Mucosa of rectum (tissue), 2 donors: Measurements from ENCODE around the gene NCOA7.

Experiments used
- H3K27ac ChIP-seq, 2 donors: one replicate each; pipeline ENCODE4 v1.7.0; 2013; ENCODE audit warnings: inconsistent platforms in 2 of 2, low read depth in 2 of 2, low read length in 2 of 2
- H3K27me3 ChIP-seq, 2 donors: one replicate each; pipeline ENCODE4 v1.7.0; 2013; ENCODE audit warnings: low read length in 2 of 2; ENCODE audit not compliant: control insufficient read depth in 2 of 2, insufficient read depth in 2 of 2
- H3K36me3 ChIP-seq, 2 donors: one replicate each; pipeline ENCODE4 v1.7.0; 2013; ENCODE audit warnings: low read length in 2 of 2; ENCODE audit not compliant: control insufficient read depth in 2 of 2, insufficient read depth in 2 of 2
- H3K4me1 ChIP-seq, 2 donors: one replicate each; pipeline ENCODE4 v1.7.0; 2013; ENCODE audit warnings: low read length in 2 of 2, mild to moderate bottlenecking in 1 of 2; ENCODE audit not compliant: control insufficient read depth in 2 of 2, insufficient read depth in 2 of 2
- H3K4me3 ChIP-seq, 2 donors: one replicate each; pipeline ENCODE4 v1.7.0; 2013; ENCODE audit warnings: low read length in 2 of 2
- H3K9ac ChIP-seq, 2 donors: one replicate each; pipeline ENCODE4 v1.7.0; 2013; ENCODE audit warnings: low read length in 2 of 2, low read depth in 1 of 2, mild to moderate bottlenecking in 1 of 2
- H3K9me3 ChIP-seq, 2 donors: one replicate each; pipeline ENCODE4 v1.7.0; 2013; ENCODE audit warnings: low read length in 2 of 2; ENCODE audit not compliant: control insufficient read depth in 2 of 2
- donor health status: healthy.
- donor health status: Normal muscosa, but diverticular disease.

NCOA7 gene

GRCh38 chr6:125747589-125748405 lies 43.0 kb upstream of the NCOA7 start:
- H3K4me1 ChIP-seq, result peaks cover 16 to 17% of the 10 kb centered on the region in 2 donors

GRCh38 chr6:125748406-125749172 lies 42.2 kb upstream of the NCOA7 start:
- peaks cover 16 to 17% of the 10 kb centered on the region in 2 donors for H3K4me1 ChIP-seq
- no peaks in the 10 kb centered on the region for H3K36me3 ChIP-seq
- peak overlapping the region; percentile 75 to 86 for H3K4me3 ChIP-seq
- no peaks in the 10 kb centered on the region for H3K9me3 ChIP-seq
- H3K27me3 ChIP-seq, result peaks cover 57 to 72% of the 10 kb centered on the region in 2 donors
- peak overlapping the region; percentile 63 to 67 for H3K27ac ChIP-seq
- peak overlapping the region; percentile 27 to 66 for H3K9ac ChIP-seq

More at GRCh38 chr6:125747589-125748405, 43.0 kb upstream of the NCOA7 start:
- Histone ChIP-seq H3K4me3 (peak overlapping the region; percentile 75 to 86), H3K27ac (peak overlapping the region; percentile 63 to 67), H3K9ac (peak overlapping the region; percentile 44 to 66), H3K27me3 (peaks cover 55 to 65% of the 10 kb centered on the region in 2 donors), H3K36me3 (no peaks in the 10 kb centered on the region), H3K9me3 (no peaks in the 10 kb centered on the region)

- peak within 1 kb of the TSS; percentile 77 to 86 for H3K4me3 ChIP-seq
- H3K27me3 ChIP-seq, result peaks cover 55 to 74% of the 10 kb centered on the region in 2 donors
- peaks cover 16 to 17% of the 10 kb centered on the region in 2 donors for H3K4me1 ChIP-seq
- no peaks in the 10 kb centered on the region for H3K9me3 ChIP-seq
- H3K9ac ChIP-seq, result peak within 1 kb of the TSS; percentile 27 to 70
- H3K36me3 ChIP-seq, result no peaks in the 10 kb centered on the region
- H3K27ac ChIP-seq, result peak within 1 kb of the TSS; percentile 63 to 67
Measured at GRCh38 chr6:125749173-125749864, 41.4 kb upstream of the NCOA7 start, which contains the start of gene HEY2. Gene HEY2 (plus strand): TSS chr6:125749632. CDS start chr6:125749777, 145 bp downstream.

GRCh38 chr6:125749865-125750691 lies 40.7 kb upstream of the NCOA7 start:
- Histone ChIP-seq H3K9ac (peak overlapping the region in 1 of 2 donors; percentile 70), H3K27me3 (peaks cover 61 to 76% of the 10 kb centered on the region in 2 donors), H3K36me3 (no peaks in the 10 kb centered on the region), H3K9me3 (no peaks in the 10 kb centered on the region), H3K27ac (peak overlapping the region in 1 of 2 donors; percentile 45), H3K4me1 (peaks cover 16 to 17% of the 10 kb centered on the region in 2 donors), H3K4me3 (peak overlapping the region; percentile 77 to 86)

- no peak overlapping the region for H3K27ac ChIP-seq
- H3K27me3 ChIP-seq, result peaks cover 55 to 75% of the 10 kb centered on the region in 2 donors
- no peak overlapping the region for H3K9ac ChIP-seq
- peak overlapping the region; percentile 18 to 77 for H3K4me3 ChIP-seq
- no peaks in the 10 kb centered on the region for H3K36me3 ChIP-seq
- peaks cover 16 to 17% of the 10 kb centered on the region in 2 donors for H3K4me1 ChIP-seq
- no peaks in the 10 kb centered on the region for H3K9me3 ChIP-seq
Measured at GRCh38 chr6:125750692-125751333, 39.9 kb upstream of the NCOA7 start.

DNA sequence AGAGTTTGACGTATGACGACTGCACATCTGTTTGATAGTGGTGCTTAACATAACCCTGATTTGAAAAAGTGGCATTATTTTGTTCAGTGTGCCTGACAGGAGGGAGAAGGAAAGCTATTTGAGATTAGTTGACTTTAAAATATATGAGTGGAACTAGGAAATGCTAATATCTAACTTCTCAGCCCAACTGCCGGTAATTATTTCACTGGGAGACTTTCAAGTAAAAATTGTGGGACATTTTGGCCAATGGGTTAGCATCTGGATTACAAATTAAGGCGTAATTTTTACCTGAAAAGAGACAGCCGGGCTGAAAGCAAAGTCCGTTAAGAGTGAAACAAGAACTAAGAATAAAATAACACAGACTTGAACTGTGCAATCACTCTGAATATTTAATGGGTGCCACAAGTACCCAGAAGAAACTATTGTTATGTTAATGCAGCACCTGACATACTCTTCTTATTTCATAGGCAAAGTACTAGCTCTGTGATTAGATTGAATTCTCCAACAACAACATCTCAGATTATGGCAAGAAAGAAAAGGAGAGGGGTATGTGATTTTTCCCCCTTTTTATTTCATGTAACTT lies 39.3 kb upstream of the NCOA7 start:
- peaks cover 54 to 73% of the 10 kb centered on the region in 2 donors for H3K27me3 ChIP-seq
- H3K9ac ChIP-seq, result no peak overlapping the region
- no peaks in the 10 kb centered on the region for H3K9me3 ChIP-seq
- peaks cover 16 to 17% of the 10 kb centered on the region in 2 donors for H3K4me1 ChIP-seq
- H3K36me3 ChIP-seq, result no peaks in the 10 kb centered on the region
- H3K27ac ChIP-seq, result no peak overlapping the region
- peak overlapping the region in 1 of 2 donors; percentile 18 for H3K4me3 ChIP-seq

DNA sequence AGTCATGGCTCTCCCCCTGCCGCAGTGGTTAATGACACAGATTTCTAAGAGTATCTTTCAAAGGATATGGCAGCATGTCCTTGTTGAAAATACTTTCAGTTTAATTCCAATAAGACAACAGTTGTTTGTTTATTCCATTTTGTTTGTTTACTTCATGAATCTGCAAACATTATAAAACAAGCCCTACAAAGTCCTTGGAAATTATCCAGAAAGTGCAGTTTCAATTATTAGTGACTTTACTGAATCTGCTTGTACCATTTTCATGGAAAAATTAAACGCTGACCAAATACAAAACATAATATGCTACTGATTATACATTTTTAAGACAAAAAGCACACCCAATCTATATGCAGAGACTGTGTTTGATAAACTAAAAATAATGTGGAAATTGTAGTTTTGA lies 38.0 kb upstream of the NCOA7 start:
- Histone ChIP-seq H3K4me3 (no peak overlapping the region), H3K27me3 (peaks cover 54 to 60% of the 10 kb centered on the region in 2 donors), H3K4me1 (peaks cover 16% of the 10 kb centered on the region in 2 donors), H3K9me3 (no peaks in the 10 kb centered on the region), H3K9ac (no peak overlapping the region), H3K27ac (no peak overlapping the region), H3K36me3 (no peaks in the 10 kb centered on the region)

DNA sequence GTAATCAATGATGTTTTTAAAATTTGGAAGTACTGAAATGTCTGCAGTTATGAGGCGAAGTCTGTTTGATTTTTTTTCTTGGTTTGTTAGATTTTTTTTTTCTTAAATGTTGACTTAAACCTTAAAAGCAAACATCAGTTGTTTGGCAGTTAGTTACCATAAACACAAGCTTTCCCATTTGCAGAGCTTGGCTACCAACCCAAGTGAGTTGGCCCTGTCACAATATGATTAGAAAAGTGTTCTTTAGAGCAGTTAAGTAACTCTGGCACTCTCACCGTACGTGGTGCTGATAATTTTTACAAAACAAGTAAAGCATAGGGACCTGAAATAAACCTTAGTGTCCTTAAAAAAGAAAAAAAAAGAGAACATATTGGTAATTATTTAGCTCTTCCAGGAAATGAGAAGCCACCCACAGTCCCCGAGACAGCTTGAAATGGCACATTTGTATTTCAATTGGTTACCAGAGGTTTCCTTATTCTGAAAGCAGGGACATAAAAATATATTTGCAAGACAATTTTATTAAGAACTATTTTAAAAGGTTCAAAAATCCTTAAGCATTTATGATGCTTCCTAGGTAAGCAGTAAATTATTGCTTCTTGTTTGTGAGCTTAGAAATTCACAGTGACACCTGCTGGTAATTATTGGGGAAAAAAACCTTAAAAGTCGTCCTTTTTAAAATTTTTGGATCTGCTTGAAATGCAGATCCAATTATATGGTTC lies 37.4 kb upstream of the NCOA7 start:
- Histone ChIP-seq H3K4me3 (no peak overlapping the region), H3K27ac (no peak overlapping the region), H3K4me1 (peaks cover 11 to 12% of the 10 kb centered on the region in 2 donors), H3K9ac (no peak overlapping the region), H3K27me3 (peaks cover 48 to 54% of the 10 kb centered on the region in 2 donors), H3K36me3 (no peaks in the 10 kb centered on the region), H3K9me3 (no peaks in the 10 kb centered on the region)
